Activated CD4-positive, CD25-positive, alpha-beta regulatory T cell treated with anti-CD3 and anti-CD28 coated beads, Interleukin-2, amount 50 U/mL, for 16 hours (primary cell): Measurements from ENCODE around the gene URB1.
"Not testable (repeated sequence)": the region's sequence is repeated elsewhere in the genome, so short reads cannot be mapped to it uniquely, and the experiment has no call there.

Source experiments
- DNase-seq: peaks from one replicate; pipeline ENCODE4 v3.0.0-alpha.2; 2020; ENCODE audit warnings: low read depth, low spot score

URB1 gene

GRCh38 chr21:32319012-32319411, 73.8 kb downstream of the URB1 start:
- DNase-seq = no peak

GRCh38 chr21:32317726-32318125, 75.1 kb downstream of the URB1 start:
- DNase-seq = no peak

- DNase-seq = no peak
Observed at GRCh38 chr21:32316361-32317215, 76.2 kb downstream of the URB1 start.

GRCh38 chr21:32315511-32316281, 77.1 kb downstream of the URB1 start:
- no peak for DNase-seq

- no peak for DNase-seq
Observed at GRCh38 chr21:32314806-32315205, 78.0 kb downstream of the URB1 start.

- no peak for DNase-seq
Observed at GRCh38 chr21:32312976-32313375, 79.8 kb downstream of the URB1 start.

GRCh38 chr21:32312326-32312725, 80.5 kb downstream of the URB1 start:
- DNase-seq = no peak

- no peak for DNase-seq
Observed at GRCh38 chr21:32311621-32312020, 81.2 kb downstream of the URB1 start.

- not testable (repeated sequence) for DNase-seq
Observed at GRCh38 chr21:32310976-32311375, 81.8 kb downstream of the URB1 start.

- DNase-seq = no peak
Observed at GRCh38 chr21:32309906-32310460, 82.8 kb downstream of the URB1 start.

GRCh38 chr21:32308696-32309095, 84.1 kb downstream of the URB1 start:
- no peak for DNase-seq

GRCh38 chr21:32307706-32308105, 85.1 kb downstream of the URB1 start:
- no peak for DNase-seq

GRCh38 chr21:32306021-32306780, 86.6 kb downstream of the URB1 start:
- no peak for DNase-seq

- no peak for DNase-seq
Observed at GRCh38 chr21:32304998-32305397, 87.8 kb downstream of the URB1 start.

- no peak for DNase-seq
Observed at GRCh38 chr21:32303385-32303784, 89.4 kb downstream of the URB1 start.

GRCh38 chr21:32302560-32302959, 90.3 kb downstream of the URB1 start:
- DNase-seq = no peak

- no peak for DNase-seq
Observed at GRCh38 chr21:32301596-32301995, 91.2 kb downstream of the URB1 start.

GRCh38 chr21:32300117-32300681, 92.6 kb downstream of the URB1 start:
- no peak for DNase-seq

- DNase-seq = no peak
Observed at GRCh38 chr21:32299695-32300094, 93.1 kb downstream of the URB1 start.

GRCh38 chr21:32298658-32299081, 94.1 kb downstream of the URB1 start, which contains the start of gene MRAP:
TSS of gene MRAP (plus strand) at chr21:32298855. CDS start at chr21:32298972, 117 bp downstream.
- no peak for DNase-seq

GRCh38 chr21:32298148-32298559, 94.7 kb downstream of the URB1 start:
- no peak for DNase-seq
